Gastrocnemius medialis (tissue), 4 donors: Measurements from ENCODE around the gene IGSF21.

Experiments used
- CTCF ChIP-seq, 5 experiments: fragments of 450-650 bp in 3 of 5; fragments of 200-600 bp in 2 of 5; sonication (generic) in 2 of 5; IDR thresholded peaks in 4 of 5; conservative IDR thresholded peaks in 1 of 5; 1 replicate in 4 of 5; 2 replicates in 1 of 5; pipeline ENCODE4 v1.5.1; 2016 to 2019; ENCODE audit warnings: antibody characterized with exemption in 5 of 5, mild to moderate bottlenecking in 3 of 5, moderate library complexity in 3 of 5
- POLR2A ChIP-seq, 2 donors: fragments of 450-650 bp; IDR thresholded peaks; one replicate each; pipeline ENCODE4 v1.6.1; 2017; ENCODE audit warnings: antibody characterized with exemption in 2 of 2, mild to moderate bottlenecking in 2 of 2, moderate library complexity in 2 of 2

GRCh38 chr1:18408656-18409370, 301.2 kb downstream of the IGSF21 start:
- TF ChIP-seq CTCF (IDR thresholded peaks at IDR 0.05 in 4 of 5, conservative IDR thresholded peaks at IDR 0.05 in 1 of 5) = no peak
- no peak for TF ChIP-seq POLR2A (IDR thresholded peaks at IDR 0.05)
